SK-N-SH (cell line): ENCODE measurements around the gene THY1. TPM values are rescaled to one million over a fixed set of nuclear protein-coding genes. Genes with fewer than 3 reads are reported as not detected.

Experiments used
- CTCF ChIA-PET: fragments of 300-600, 350-600 bp; formaldehyde crosslinking; extraction: SDS; loops from one replicate; lab custom pipeline; 2021; lab: Yijun Ruan, JAX
- POLR2A ChIA-PET: fragments of 350-600 bp; sonication (Branson Sonifier 250); formaldehyde crosslinking; extraction: SDS; loops from one replicate; lab custom pipeline; 2020; ENCODE audit warnings: antibody characterized with exemption, inconsistent platforms; lab: Yijun Ruan, JAX
- DNase-seq: peaks from one replicate; pipeline ENCODE4 v3.0.0; 2012
- H2AFZ ChIP-seq: fragments of 200-600 bp; sonication (generic); 2 replicates; pipeline ENCODE4 v1.8.1; 2016; ENCODE audit warnings: antibody characterized with exemption, mild to moderate bottlenecking, low read depth
- H3F3A ChIP-seq: fragments of 200-600 bp; sonication (generic); replicated peaks from 2 replicates; pipeline ENCODE3; 2016; ENCODE audit warnings: antibody characterized with exemption, mild to moderate bottlenecking; ENCODE audit not compliant: insufficient read depth
- H3K27ac ChIP-seq, 2 experiments: fragments of 200-500 bp in 1 of 2; fragments of 200-600 bp in 1 of 2; sonication (Bioruptor generic) in 1 of 2; sonication (generic), shearing (Covaris generic) in 1 of 2; 2 replicates each; pipeline versions ENCODE4 v1.5.1 to v1.6.1; 2014 to 2016; ENCODE audit warnings: low read depth in 2 of 2, inconsistent platforms in 1 of 2, low read length in 1 of 2, mild to moderate bottlenecking in 1 of 2, mixed read lengths in 1 of 2
- H3K27me3 ChIP-seq: fragments of 200-600 bp; sonication (generic), shearing (Covaris generic); 2 replicates; pipeline ENCODE4 v1.6.1; 2016; ENCODE audit warnings: mixed run types; ENCODE audit not compliant: insufficient read depth
- H3K36me3 ChIP-seq, 2 experiments: fragments of 200-500 bp in 1 of 2; fragments of 200-600 bp in 1 of 2; sonication (Bioruptor generic) in 1 of 2; sonication (generic) in 1 of 2; replicated peaks in 1 of 2; 2 replicates each; pipeline versions ENCODE3 to v1.5.1; 2014 to 2016; ENCODE audit warnings: low read length in 1 of 2, mild to moderate bottlenecking in 1 of 2; ENCODE audit not compliant: insufficient read depth in 2 of 2, control insufficient read depth in 1 of 2
- H3K4me1 ChIP-seq, 2 experiments: fragments of 200-500 bp in 1 of 2; fragments of 200-600 bp in 1 of 2; sonication (Bioruptor generic) in 1 of 2; sonication (generic), shearing (Covaris generic) in 1 of 2; 2 replicates each; pipeline versions ENCODE4 v1.5.1 to v1.6.1; 2014 to 2016; ENCODE audit warnings: low read depth in 1 of 2, low read length in 1 of 2, mixed run types in 1 of 2; ENCODE audit not compliant: insufficient read depth in 2 of 2, control insufficient read depth in 1 of 2
- H3K4me2 ChIP-seq: fragments of 200-600 bp; sonication (generic), shearing (Covaris generic); 2 replicates; pipeline ENCODE4 v1.6.1; 2017; ENCODE audit warnings: mixed run types
- H3K4me3 ChIP-seq, 2 experiments: fragments of 200-500 bp in 1 of 2; fragments of 200-600 bp in 1 of 2; sonication (Bioruptor generic) in 1 of 2; sonication (generic), shearing (Covaris generic) in 1 of 2; 2 replicates each; pipeline versions ENCODE4 v1.5.1 to v1.8.1; 2014 to 2016; ENCODE audit warnings: low read depth in 2 of 2, inconsistent platforms in 1 of 2, low read length in 1 of 2, mild to moderate bottlenecking in 1 of 2, mixed read lengths in 1 of 2, moderate library complexity in 1 of 2
- H3K79me2 ChIP-seq: fragments of 200-600 bp; sonication (generic); 2 replicates; pipeline ENCODE4 v1.8.1; 2017; ENCODE audit warnings: mild to moderate bottlenecking; ENCODE audit not compliant: insufficient read depth
- H3K9ac ChIP-seq: fragments of 200-600 bp; sonication (generic); 2 replicates; pipeline ENCODE4 v1.6.1; 2017; ENCODE audit warnings: mixed run types
- H3K9me2 ChIP-seq: fragments of 200-600 bp; sonication (generic); 2 replicates; pipeline ENCODE4 v1.6.1; 2017; ENCODE audit warnings: mixed run types
- H3K9me3 ChIP-seq: fragments of 200-600 bp; sonication (generic); 2 replicates; pipeline ENCODE4 v1.6.1; 2017; ENCODE audit warnings: mixed run types, mild to moderate bottlenecking, moderate library complexity
- H4K20me1 ChIP-seq: fragments of 200-600 bp; sonication (generic); 2 replicates; pipeline ENCODE4 v1.6.1; 2017; ENCODE audit warnings: mild to moderate bottlenecking, mixed run types; ENCODE audit not compliant: insufficient read depth
- ELF1 ChIP-seq: IDR thresholded peaks from 2 replicates; pipeline ENCODE4 v1.4.0; 2012
- FOXJ3 ChIP-seq: sonication (generic); formaldehyde crosslinking; IDR thresholded peaks from 2 replicates; pipeline ENCODE4 v1.5.1; 2020; ENCODE audit warnings: mild to moderate bottlenecking, missing genetic modification reagents
- FOXM1 ChIP-seq: IDR thresholded peaks from 2 replicates; pipeline ENCODE4 v1.4.0; 2012; ENCODE audit warnings: low read depth, mild to moderate bottlenecking
- JUND ChIP-seq: IDR thresholded peaks from 2 replicates; pipeline ENCODE4 v1.4.0; 2012
- MAX ChIP-seq: IDR thresholded peaks from 2 replicates; pipeline ENCODE4 v1.4.0; 2012; ENCODE audit warnings: low read depth
- NFIC ChIP-seq: IDR thresholded peaks from 2 replicates; pipeline ENCODE4 v1.4.0; 2012; ENCODE audit warnings: borderline replicate concordance
- POLR2AphosphoS5 ChIP-seq: IDR thresholded peaks from 2 replicates; pipeline ENCODE4 v1.6.1; 2012; ENCODE audit warnings: low read depth, low read length
- RFX5 ChIP-seq: IDR thresholded peaks from 2 replicates; pipeline ENCODE4 v1.6.1; 2012; ENCODE audit warnings: mild to moderate bottlenecking, improper control_type of control experiment, low read length
- SMC3 ChIP-seq: IDR thresholded peaks from 2 replicates; pipeline ENCODE4 v1.6.1; 2012; ENCODE audit warnings: low read depth, low read length, improper control_type of control experiment
- TAF1 ChIP-seq: IDR thresholded peaks from 2 replicates; pipeline ENCODE4 v1.6.1; 2012; ENCODE audit warnings: low read depth, mild to moderate bottlenecking, low read length, moderate library complexity, borderline replicate concordance
- YY1 ChIP-seq: IDR thresholded peaks from 2 replicates; pipeline ENCODE4 v1.4.0; 2012; ENCODE audit warnings: low read depth, mild to moderate bottlenecking
- WGBS: methylation state at CpG from one replicate; pipeline ENCODE4 v1.1.6; 2017; ENCODE audit warnings: low lambda C conversion rate; 5-methylcytosine and 5-hydroxymethylcytosine counted together
- polyA plus RNA-seq, 3 experiments: library from polyadenylated mRNA; depleted of rRNA; stranded (reverse); fragments of >200 nt; gene quantifications; 2 replicates each; pipeline ENCODE4 v1.2.3, GENCODE V29; 2012
- TF ChIP-seq, protein P1 (sequence below): IDR thresholded peaks from 2 replicates; pipeline ENCODE4; 2012
- TF ChIP-seq, protein P2 (sequence below): IDR thresholded peaks from 2 replicates; pipeline ENCODE4 v1.4.0; 2012; ENCODE audit warnings: low read depth, borderline replicate concordance

Gene THY1
- polyA plus RNA-seq, 1 of the 3 experiments (the other 2 are of a cell fraction): 1,091 TPM

DNA sequence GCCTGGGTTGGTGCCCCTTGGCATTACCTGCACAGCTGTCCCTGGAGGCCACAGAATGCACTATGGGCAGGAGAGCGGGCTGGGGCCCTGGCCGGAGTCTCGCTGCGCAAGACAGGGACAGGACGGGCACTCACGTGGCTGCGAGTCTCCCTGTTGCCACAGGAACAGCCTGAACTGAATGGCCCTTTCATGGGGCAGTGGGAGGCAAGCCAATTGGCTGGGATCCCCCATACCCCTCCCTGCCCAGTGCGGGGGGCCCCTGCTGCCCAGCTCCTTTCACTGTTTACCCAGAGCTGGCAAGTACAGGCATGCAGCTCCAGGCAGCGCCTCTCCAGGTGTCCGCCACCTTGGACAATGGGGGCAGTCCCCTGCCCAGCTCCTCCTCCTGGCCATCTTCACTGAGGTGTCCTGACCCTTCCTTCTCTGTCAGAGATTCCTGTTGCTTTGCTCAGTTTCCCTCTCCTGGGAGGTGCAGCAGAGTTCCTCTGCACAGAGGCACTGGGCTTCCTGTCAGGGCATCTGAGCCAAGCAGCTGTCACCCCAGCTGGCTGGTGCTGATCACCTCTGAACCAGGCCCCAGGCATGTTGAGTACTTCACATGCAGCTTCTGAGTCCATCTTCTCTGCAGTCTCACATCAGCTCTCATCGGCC lies 46.6 kb downstream of the THY1 start:
- Histone ChIP-seq H3K9ac (no peak overlapping the region), H3K4me3 (no peak overlapping the region), H3K9me2 (no peaks in the 10 kb centered on the region), H3F3A (no peaks in the 10 kb centered on the region), H3K4me1 (peaks cover 4 to 84% of the 10 kb centered on the region in 2 experiments), H3K36me3 (no peaks in the 10 kb centered on the region), H3K79me2 (no peaks in the 10 kb centered on the region), H3K9me3 (no peaks in the 10 kb centered on the region), H2AFZ (no peak overlapping the region), H3K4me2 (no peak overlapping the region), H3K27me3 (no peaks in the 10 kb centered on the region), H4K20me1 (no peaks in the 10 kb centered on the region), H3K27ac (peak overlapping the region in 1 of 2 experiments; percentile 98; a peak in 2 of 4 replicates)
- 78% methylated on average over 5 of the region's 11 CpGs for WGBS
- TF ChIP-seq ELF1 (no peak), POLR2AphosphoS5 (no peak), RFX5 (no peak), FOXM1 (no peak), FOXJ3 (CRISPR knock-in tag) (no peak), TAF1 (no peak), MAX (no peak), JUND (no peak), NFIC (no peak), YY1 (no peak), SMC3 (no peak)
- TF ChIP-seq, protein P1, sequence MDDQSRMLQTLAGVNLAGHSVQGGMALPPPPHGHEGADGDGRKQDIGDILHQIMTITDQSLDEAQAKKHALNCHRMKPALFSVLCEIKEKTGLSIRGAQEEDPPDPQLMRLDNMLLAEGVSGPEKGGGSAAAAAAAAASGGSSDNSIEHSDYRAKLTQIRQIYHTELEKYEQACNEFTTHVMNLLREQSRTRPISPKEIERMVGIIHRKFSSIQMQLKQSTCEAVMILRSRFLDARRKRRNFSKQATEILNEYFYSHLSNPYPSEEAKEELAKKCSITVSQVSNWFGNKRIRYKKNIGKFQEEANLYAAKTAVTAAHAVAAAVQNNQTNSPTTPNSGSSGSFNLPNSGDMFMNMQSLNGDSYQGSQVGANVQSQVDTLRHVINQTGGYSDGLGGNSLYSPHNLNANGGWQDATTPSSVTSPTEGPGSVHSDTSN: no peak
- TF ChIP-seq, protein P2, sequence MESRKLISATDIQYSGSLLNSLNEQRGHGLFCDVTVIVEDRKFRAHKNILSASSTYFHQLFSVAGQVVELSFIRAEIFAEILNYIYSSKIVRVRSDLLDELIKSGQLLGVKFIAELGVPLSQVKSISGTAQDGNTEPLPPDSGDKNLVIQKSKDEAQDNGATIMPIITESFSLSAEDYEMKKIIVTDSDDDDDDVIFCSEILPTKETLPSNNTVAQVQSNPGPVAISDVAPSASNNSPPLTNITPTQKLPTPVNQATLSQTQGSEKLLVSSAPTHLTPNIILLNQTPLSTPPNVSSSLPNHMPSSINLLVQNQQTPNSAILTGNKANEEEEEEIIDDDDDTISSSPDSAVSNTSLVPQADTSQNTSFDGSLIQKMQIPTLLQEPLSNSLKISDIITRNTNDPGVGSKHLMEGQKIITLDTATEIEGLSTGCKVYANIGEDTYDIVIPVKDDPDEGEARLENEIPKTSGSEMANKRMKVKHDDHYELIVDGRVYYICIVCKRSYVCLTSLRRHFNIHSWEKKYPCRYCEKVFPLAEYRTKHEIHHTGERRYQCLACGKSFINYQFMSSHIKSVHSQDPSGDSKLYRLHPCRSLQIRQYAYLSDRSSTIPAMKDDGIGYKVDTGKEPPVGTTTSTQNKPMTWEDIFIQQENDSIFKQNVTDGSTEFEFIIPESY: no peak
- CTCF ChIA-PET: interaction anchor here (0.8 to 22.5 kb wide), 8 partner anchors 19 to 158 kb away, joined by 3 to 390 read pairs (median 56); partner anchors contain the start of genes C1QTNF5, MFRP and THY1
- peak; percentile 33 for DNase-seq
- POLR2A ChIA-PET: interaction anchor here (1.6 kb wide), 1 partner anchor 46 kb away, joined by 5 read pairs; no protein-coding TSS in a partner anchor
